Measurements from ENCODE around the gene VEGFB. TPM values are rescaled to one million over a fixed set of nuclear protein-coding genes. Genes with fewer than 3 reads are reported as not detected.

Gene VEGFB
- total and polyA plus RNA-seq, 2 of the 8 experiments (the other 6 are each of a cell fraction or from before 2014, with no cell fraction given) = 9.3 to 49.6 TPM

DNA sequence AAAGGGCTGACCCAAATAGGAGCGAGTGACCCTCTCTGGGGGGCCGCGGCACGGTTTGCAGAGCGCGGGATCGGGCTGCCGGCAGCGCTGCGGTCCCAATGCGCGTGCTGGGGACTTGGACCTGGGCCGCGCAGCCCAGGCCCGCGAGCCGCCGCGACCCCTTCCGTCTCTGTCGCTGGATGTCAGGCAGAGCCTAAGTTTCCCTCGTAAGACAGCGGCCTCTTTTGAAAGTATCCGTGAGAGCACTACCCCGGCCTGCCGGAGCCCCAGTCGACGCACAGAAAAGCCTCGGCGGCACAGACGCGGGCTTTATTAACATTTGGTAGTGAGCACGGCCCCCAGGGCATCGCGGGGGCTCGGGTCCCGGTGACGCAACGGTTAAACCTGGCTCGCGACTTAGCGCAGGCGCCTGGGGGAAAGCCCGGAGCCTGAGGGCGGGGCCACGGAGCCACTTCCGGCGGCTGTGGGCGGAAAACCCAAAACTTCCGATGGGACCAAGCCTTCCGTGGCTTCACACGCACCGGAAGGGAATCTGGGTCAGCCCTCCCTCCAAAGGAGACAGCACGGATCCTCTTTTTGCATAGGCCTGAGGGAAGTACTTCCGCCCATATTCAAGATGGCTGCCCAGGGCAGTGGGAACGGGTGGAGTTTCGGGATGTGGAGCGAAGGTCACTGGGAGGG, 35.3 kb downstream of the VEGFB start (continued):
- TF ChIP-seq, protein P1, sequence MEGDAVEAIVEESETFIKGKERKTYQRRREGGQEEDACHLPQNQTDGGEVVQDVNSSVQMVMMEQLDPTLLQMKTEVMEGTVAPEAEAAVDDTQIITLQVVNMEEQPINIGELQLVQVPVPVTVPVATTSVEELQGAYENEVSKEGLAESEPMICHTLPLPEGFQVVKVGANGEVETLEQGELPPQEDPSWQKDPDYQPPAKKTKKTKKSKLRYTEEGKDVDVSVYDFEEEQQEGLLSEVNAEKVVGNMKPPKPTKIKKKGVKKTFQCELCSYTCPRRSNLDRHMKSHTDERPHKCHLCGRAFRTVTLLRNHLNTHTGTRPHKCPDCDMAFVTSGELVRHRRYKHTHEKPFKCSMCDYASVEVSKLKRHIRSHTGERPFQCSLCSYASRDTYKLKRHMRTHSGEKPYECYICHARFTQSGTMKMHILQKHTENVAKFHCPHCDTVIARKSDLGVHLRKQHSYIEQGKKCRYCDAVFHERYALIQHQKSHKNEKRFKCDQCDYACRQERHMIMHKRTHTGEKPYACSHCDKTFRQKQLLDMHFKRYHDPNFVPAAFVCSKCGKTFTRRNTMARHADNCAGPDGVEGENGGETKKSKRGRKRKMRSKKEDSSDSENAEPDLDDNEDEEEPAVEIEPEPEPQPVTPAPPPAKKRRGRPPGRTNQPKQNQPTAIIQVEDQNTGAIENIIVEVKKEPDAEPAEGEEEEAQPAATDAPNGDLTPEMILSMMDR (IDR thresholded peaks at IDR 0.05; ENCODE audit: control extremely low read depth in 1 of 3, insufficient read depth in 1 of 3, low read depth in 1 of 3, low read length in 3 of 3) = no peak; a peak in 2 of 4 replicates
- TF ChIP-seq CHD2 (IDR thresholded peaks at IDR 0.05; ENCODE audit: low read length) = peak; percentile 76
- TF ChIP-seq ATF2 (IDR thresholded peaks at IDR 0.05; ENCODE audit: low read length) = peak; percentile 84
- TF ChIP-seq BCL11A (IDR thresholded peaks at IDR 0.05; ENCODE audit: low read depth in 2 of 2, low read length in 2 of 2) = no peak
- 0 out of 2 replicates have a peak, but pooled peaks have one; percentile 35 for TF ChIP-seq FOSL1 (IDR thresholded peaks at IDR 0.05; ENCODE audit: insufficient read depth, low read depth, low read length)
- peak; percentile 81; the same call in 1 of the 2 replicates for TF ChIP-seq ATF3 (IDR thresholded peaks at IDR 0.05; ENCODE audit: insufficient read depth, low read depth, low read length)
- no peak for TF ChIP-seq SP2 (IDR thresholded peaks at IDR 0.05; ENCODE audit: low read length)
- no peak for TF ChIP-seq TEAD4 (IDR thresholded peaks at IDR 0.05; ENCODE audit: low read depth, low read length)
- no peak for TF ChIP-seq USF2 (IDR thresholded peaks at IDR 0.05; ENCODE audit: low read length)

Data from H1 (cell line).